Transverse colon (tissue), 4 donors: Measurements from ENCODE around the gene GATA2. TPM values are rescaled to one million over a fixed set of nuclear protein-coding genes. Genes with fewer than 3 reads are reported as not detected.

ENCODE experiments used
- DNase-seq: peaks from one replicate; pipeline ENCODE4 v3.0.0-alpha.2; 2019
- H3K27ac ChIP-seq, 4 donors: fragments of 200-600 bp; sonication (generic); 2 replicates each; pipeline ENCODE4 v1.5.1; 2016 to 2018; ENCODE audit warnings: inconsistent platforms in 4 of 4
- H3K27me3 ChIP-seq: fragments of 200-600 bp; sonication (generic); 2 replicates; pipeline ENCODE4 v1.5.1; 2017; ENCODE audit warnings: inconsistent platforms
- H3K36me3 ChIP-seq, 4 donors: fragments of 200-600 bp; sonication (generic); 2 replicates each; pipeline ENCODE4 v1.5.1; 2017 to 2019; ENCODE audit warnings: inconsistent platforms in 4 of 4
- H3K4me1 ChIP-seq, 4 donors: fragments of 200-600 bp; sonication (generic); 2 replicates each; pipeline ENCODE4 v1.5.1; 2017 to 2020; ENCODE audit warnings: inconsistent platforms in 4 of 4
- H3K4me3 ChIP-seq, 4 donors: fragments of 200-600 bp; sonication (generic); 1 replicate in 1 of 4; 2 replicates in 3 of 4; pipeline versions ENCODE4 v1.5.1 to v1.6.1; 2017 to 2019; ENCODE audit warnings: inconsistent platforms in 4 of 4
- H3K9me3 ChIP-seq, 2 donors: fragments of 200-600 bp; sonication (generic); 2 replicates each; pipeline ENCODE4 v1.5.1; 2017 to 2019; ENCODE audit warnings: inconsistent platforms in 2 of 2
- CTCF ChIP-seq, 5 experiments: fragments of 200-600 bp in 3 of 5; fragments of 450-650 bp in 2 of 5; sonication (generic) in 3 of 5; IDR thresholded peaks; 1 replicate in 2 of 5; 2 replicates in 3 of 5; pipeline ENCODE4 v1.5.1; 2016 to 2017; ENCODE audit warnings: antibody characterized with exemption in 5 of 5, inconsistent platforms in 3 of 5, mild to moderate bottlenecking in 2 of 5, moderate library complexity in 1 of 5
- EP300 ChIP-seq: sonication (generic); formaldehyde crosslinking; IDR thresholded peaks from one replicate; pipeline ENCODE4 v1.6.1; 2017; ENCODE audit warnings: antibody characterized with exemption, low read depth
- POLR2A ChIP-seq: fragments of 450-650 bp; IDR thresholded peaks from one replicate; pipeline ENCODE4 v1.6.1; 2016; ENCODE audit warnings: antibody characterized with exemption, mild to moderate bottlenecking, moderate library complexity
- POLR2AphosphoS5 ChIP-seq, 3 donors: sonication (generic); formaldehyde crosslinking; IDR thresholded peaks; one replicate each; pipeline ENCODE4 v1.6.1; 2016; ENCODE audit warnings: antibody characterized with exemption in 3 of 3
- WGBS, 2 donors: methylation state at CpG; one replicate each; pipeline ENCODE4 v1.1.5; 2018; ENCODE audit warnings: low coverage in 1 of 2; 5-methylcytosine and 5-hydroxymethylcytosine counted together
- in situ Hi-C, 4 donors: fragments of 200-750 bp; cut with MboI; loops; one replicate each; pipeline versions ENCODE4 v1.15.0 to v1.15.1; 2017; ENCODE audit warnings: low sequenced_read_pairs in 3 of 4, low pct_ligation_motif_present in 1 of 4, low pct_unique_long_range_greater_than_20kb in 1 of 4
- intact Hi-C: fragments of 100-400 bp; cut with DNase I; formaldehyde crosslinking; loops from one replicate; pipeline ENCODE4 v1.15.1; 2023; ENCODE audit warnings: low total_unique reads
- total RNA-seq, 4 donors: library from RNA; depleted of rRNA; stranded (reverse); fragments of >200 nt; gene quantifications; one replicate each; pipeline ENCODE4 v1.1.0, GENCODE V29; 2016

Gene GATA2
- total RNA-seq, 4 donors from 2014 or later, result 1.8 to 8.2 (median 2.9) TPM

GRCh38 chr3:128452678-128453275, 40.2 kb downstream of the GATA2 start:
- in situ Hi-C loops (no loop called here), intact Hi-C loops (no loop called here)
- TF ChIP-seq EP300 (no peak), POLR2A (no peak), POLR2AphosphoS5 (IDR thresholded peaks at IDR 0.05) (no peak), CTCF (IDR thresholded peaks at IDR 0.05) (no peak)
- Histone ChIP-seq H3K27me3 (peaks cover 21% of the 10 kb centered on the region), H3K36me3 (no peaks in the 10 kb centered on the region), H3K4me1 (no peaks in the 10 kb centered on the region), H3K4me3 (no peak overlapping the region), H3K9me3 (no peaks in the 10 kb centered on the region), H3K27ac (no peak overlapping the region)
- WGBS, 2 donors, result 84 to 87% methylated on average over 3 to 21 of the region's 21 CpGs
- no peak for DNase-seq

GRCh38 chr3:128452120-128452519, 40.9 kb downstream of the GATA2 start:
- Histone ChIP-seq H3K9me3 (no peaks in the 10 kb centered on the region), H3K27ac (no peak overlapping the region), H3K4me1 (no peaks in the 10 kb centered on the region), H3K36me3 (no peaks in the 10 kb centered on the region), H3K27me3 (peaks cover 21% of the 10 kb centered on the region), H3K4me3 (no peak overlapping the region)
- no peak for DNase-seq
- WGBS, 2 donors, result 85% methylated on average over 9 of the region's 9 CpGs; no CpG with 5 or more reads in 1 of the 2 donors
- no peak for TF ChIP-seq CTCF (IDR thresholded peaks at IDR 0.05)
- TF ChIP-seq POLR2A, result no peak
- no peak for TF ChIP-seq POLR2AphosphoS5 (IDR thresholded peaks at IDR 0.05)
- no peak for TF ChIP-seq EP300
- intact Hi-C loops (no loop called here), in situ Hi-C loops (no loop called here)

- Histone ChIP-seq H3K4me1 (no peaks in the 10 kb centered on the region), H3K4me3 (no peak overlapping the region), H3K36me3 (no peaks in the 10 kb centered on the region), H3K9me3 (no peaks in the 10 kb centered on the region), H3K27ac (no peak overlapping the region), H3K27me3 (no peaks in the 10 kb centered on the region)
- intact Hi-C loops (no loop called here), in situ Hi-C loops (no loop called here)
- TF ChIP-seq POLR2AphosphoS5 (IDR thresholded peaks at IDR 0.05), result no peak
- WGBS, 2 donors, result 75 to 79% methylated on average over 3 to 6 of the region's 6 CpGs
- no peak for DNase-seq
Observed at GRCh38 chr3:128449111-128449638, 43.8 kb downstream of the GATA2 start.

- no peak for DNase-seq
- Histone ChIP-seq H3K4me3 (no peak overlapping the region), H3K36me3 (no peaks in the 10 kb centered on the region), H3K27me3 (no peaks in the 10 kb centered on the region), H3K27ac (no peak overlapping the region), H3K4me1 (no peaks in the 10 kb centered on the region), H3K9me3 (no peaks in the 10 kb centered on the region)
- 73 to 81% methylated on average over 5 to 6 of the region's 6 CpGs for WGBS, 2 donors
- in situ Hi-C loops (no loop called here), intact Hi-C loops (no loop called here)
- no peak for TF ChIP-seq CTCF (IDR thresholded peaks at IDR 0.05)
- no peak for TF ChIP-seq EP300
- no peak for TF ChIP-seq POLR2A
- no peak for TF ChIP-seq POLR2AphosphoS5 (IDR thresholded peaks at IDR 0.05)
Observed at GRCh38 chr3:128448491-128448890, 44.5 kb downstream of the GATA2 start.
